RWPE2 (cell line): ENCODE results near the gene SPATA13.
A peak's percentile ranks its signal among the peaks of the same experiment; 100 is the strongest.

Experiments
- ATAC-seq: fragments of 200-7000 bp; cut with Tn5 transposase; 3 replicates; pipeline ENCODE4 v1.9.1; 2021; ENCODE audit warnings: low read depth
- DNase-seq: peaks from one replicate; pipeline ENCODE4 v3.0.0-alpha.2; 2020; ENCODE audit warnings: low spot score
- H3K27ac ChIP-seq: fragments of 450-650 bp; 2 replicates; pipeline ENCODE4 v1.5.1; 2017; ENCODE audit warnings: mild to moderate bottlenecking; ENCODE audit not compliant: poor library complexity, severe bottlenecking
- H3K27me3 ChIP-seq: fragments of 250-450 bp; sonication (Bioruptor Pico); 2 replicates; pipeline ENCODE4 v1.5.1; 2021; ENCODE audit warnings: mild to moderate bottlenecking, moderate library complexity; ENCODE audit not compliant: insufficient read depth, poor library complexity, severe bottlenecking
- H3K36me3 ChIP-seq: fragments of 250-450 bp; sonication (Bioruptor Pico); 2 replicates; pipeline ENCODE4 v1.5.1; 2020; ENCODE audit warnings: low read depth, mild to moderate bottlenecking, moderate library complexity
- H3K4me1 ChIP-seq: fragments of 250-450 bp; sonication (Bioruptor Pico); 2 replicates; pipeline ENCODE4 v1.5.1; 2021; ENCODE audit warnings: mild to moderate bottlenecking, moderate library complexity; ENCODE audit not compliant: insufficient read depth, poor library complexity, severe bottlenecking
- H3K4me3 ChIP-seq: fragments of 250-450 bp; sonication (Bioruptor Pico); 2 replicates; pipeline ENCODE4 v1.5.1; 2021; ENCODE audit warnings: mild to moderate bottlenecking, moderate library complexity; ENCODE audit not compliant: severe bottlenecking
- H3K9me3 ChIP-seq: fragments of 250-450 bp; sonication (Bioruptor Pico); 2 replicates; pipeline ENCODE4 v1.5.1; 2021; ENCODE audit warnings: mild to moderate bottlenecking, moderate library complexity; ENCODE audit not compliant: severe bottlenecking
- CTCF ChIP-seq: fragments of 450-650 bp; IDR thresholded peaks from one replicate; pipeline ENCODE4 v1.5.1; 2017; ENCODE audit warnings: mild to moderate bottlenecking, moderate library complexity; ENCODE audit not compliant: poor library complexity, severe bottlenecking

SPATA13 gene

GRCh38 chr13:24267801-24268200, 107.3 kb downstream of the SPATA13 start:
- no peaks in the 10 kb centered on the region for H3K36me3 ChIP-seq
- TF ChIP-seq CTCF = no peak
- peaks cover 3% of the 10 kb centered on the region for H3K4me1 ChIP-seq
- no peaks in the 10 kb centered on the region for H3K27me3 ChIP-seq
- no peak overlapping the region for H3K4me3 ChIP-seq
- H3K27ac ChIP-seq = no peak overlapping the region
- DNase-seq (no peak), ATAC-seq (no peak)
- H3K9me3 ChIP-seq = no peaks in the 10 kb centered on the region

- no peak for ATAC-seq
- DNase-seq = no peak
- no peak for TF ChIP-seq CTCF
- H3K36me3 ChIP-seq = no peaks in the 10 kb centered on the region
- no peaks in the 10 kb centered on the region for H3K9me3 ChIP-seq
- peaks cover 3% of the 10 kb centered on the region for H3K4me1 ChIP-seq
- H3K27ac ChIP-seq = no peak overlapping the region
- no peaks in the 10 kb centered on the region for H3K27me3 ChIP-seq
- H3K4me3 ChIP-seq = no peak overlapping the region
Observed at GRCh38 chr13:24269821-24270220, 109.3 kb downstream of the SPATA13 start.

GRCh38 chr13:24270639-24271141, 110.2 kb downstream of the SPATA13 start:
- TF ChIP-seq CTCF = no peak
- no peaks in the 10 kb centered on the region for H3K9me3 ChIP-seq
- no peaks in the 10 kb centered on the region for H3K36me3 ChIP-seq
- DNase-seq (no peak), ATAC-seq (peak; percentile 31; the same call in 2 of the 3 replicates)
- H3K27ac ChIP-seq = no peak overlapping the region
- no peak overlapping the region for H3K4me3 ChIP-seq
- H3K27me3 ChIP-seq = no peaks in the 10 kb centered on the region
- peaks cover 3% of the 10 kb centered on the region for H3K4me1 ChIP-seq

GRCh38 chr13:24271231-24271600, 110.7 kb downstream of the SPATA13 start:
- no peak for ATAC-seq
- Histone ChIP-seq H3K27ac (no peak overlapping the region), H3K36me3 (no peaks in the 10 kb centered on the region), H3K4me3 (no peak overlapping the region), H3K27me3 (no peaks in the 10 kb centered on the region), H3K9me3 (no peaks in the 10 kb centered on the region), H3K4me1 (peaks cover 3% of the 10 kb centered on the region)
- no peak for DNase-seq
- no peak for TF ChIP-seq CTCF

GRCh38 chr13:24271601-24272451, 111.3 kb downstream of the SPATA13 start:
- no peak for TF ChIP-seq CTCF
- Histone ChIP-seq H3K4me1 (peaks cover 3% of the 10 kb centered on the region), H3K9me3 (no peaks in the 10 kb centered on the region), H3K36me3 (no peaks in the 10 kb centered on the region), H3K27ac (no peak overlapping the region), H3K27me3 (no peaks in the 10 kb centered on the region), H3K4me3 (no peak overlapping the region)
- DNase-seq = no peak
- ATAC-seq = peak; percentile 60; the same call in 2 of the 3 replicates
